AG04450 (cell line): ENCODE measurements around the gene LRP2BP. TPM values are rescaled to one million over a fixed set of nuclear protein-coding genes. Genes with fewer than 3 reads are reported as not detected.

Source experiments
- CTCF ChIA-PET: fragments of 300-600, 350-600 bp; formaldehyde crosslinking; extraction: SDS; loops from one replicate; lab custom pipeline; 2022; ENCODE audit warnings: antibody characterized with exemption, inconsistent platforms; lab: Charles Lee
- POLR2A ChIA-PET: fragments of 350-600 bp; formaldehyde crosslinking; extraction: SDS; loops from one replicate; lab custom pipeline; 2021; ENCODE audit warnings: antibody characterized with exemption, inconsistent platforms; lab: Yijun Ruan, JAX
- DNase-seq: peaks from one replicate; pipeline ENCODE4 v3.0.0-alpha.2; 2011; ENCODE audit warnings: low read depth, low spot score
- H3K27ac ChIP-seq: one replicate; pipeline ENCODE4 v1.5.1; 2012; ENCODE audit warnings: low read depth, low read length, control low read depth
- H3K27me3 ChIP-seq: one replicate; pipeline ENCODE4 v1.6.0; 2012; ENCODE audit warnings: low read length; ENCODE audit not compliant: control insufficient read depth, insufficient read depth
- H3K4me3 ChIP-seq: 2 replicates; pipeline ENCODE4 v1.5.1; 2011; ENCODE audit warnings: mild to moderate bottlenecking, low read depth, low read length, control low read depth
- H3K9me3 ChIP-seq: 2 replicates; pipeline ENCODE4 v1.5.1; 2012; ENCODE audit warnings: low read length; ENCODE audit not compliant: control insufficient read depth, insufficient read depth
- polyA plus RNA-seq: library from polyadenylated mRNA; depleted of rRNA; stranded (reverse); fragments of >200 nt; gene quantifications from 2 replicates; pipeline ENCODE4 v1.2.3, GENCODE V29; 2011
- TF ChIP-seq, protein P1 (sequence below): IDR thresholded peaks from 2 replicates; pipeline ENCODE4 v1.5.1; 2011; ENCODE audit warnings: low read depth, low read length, control low read depth, inconsistent platforms

LRP2BP gene
- polyA plus RNA-seq, 1 experiment = 0.05 TPM

DNA sequence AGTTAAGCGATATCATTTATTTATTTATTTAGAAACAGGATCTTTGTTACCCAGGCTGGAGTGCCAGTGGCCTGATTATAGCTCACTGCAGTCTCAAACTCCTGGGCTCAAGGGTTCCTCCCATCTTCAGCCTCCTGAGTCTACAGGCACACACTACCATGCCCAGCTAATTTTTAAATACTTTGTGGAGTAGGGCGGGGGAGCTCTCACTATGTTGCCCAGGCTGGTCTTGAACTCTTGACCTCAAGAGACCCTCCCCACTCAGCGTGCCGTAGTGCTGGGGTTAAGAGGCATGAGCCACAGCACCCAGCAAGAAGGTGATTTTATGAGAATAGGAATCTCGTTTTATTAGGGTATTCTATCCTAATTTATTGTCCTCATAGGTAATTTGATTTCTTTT, 33.9 kb upstream of the LRP2BP start:
- DNase-seq = no peak
- Histone ChIP-seq H3K9me3 (no peaks in the 10 kb centered on the region; the same call in 1 of the 2 replicates), H3K4me3 (no peak overlapping the region), H3K27ac (no peak overlapping the region), H3K27me3 (no peaks in the 10 kb centered on the region)
- ChIA-PET POLR2A (no interaction called here), CTCF (interaction anchor here (1.8 kb wide), 1 partner anchor 168 kb away, joined by 7 read pairs; no protein-coding TSS in a partner anchor)
- TF ChIP-seq, protein P1, sequence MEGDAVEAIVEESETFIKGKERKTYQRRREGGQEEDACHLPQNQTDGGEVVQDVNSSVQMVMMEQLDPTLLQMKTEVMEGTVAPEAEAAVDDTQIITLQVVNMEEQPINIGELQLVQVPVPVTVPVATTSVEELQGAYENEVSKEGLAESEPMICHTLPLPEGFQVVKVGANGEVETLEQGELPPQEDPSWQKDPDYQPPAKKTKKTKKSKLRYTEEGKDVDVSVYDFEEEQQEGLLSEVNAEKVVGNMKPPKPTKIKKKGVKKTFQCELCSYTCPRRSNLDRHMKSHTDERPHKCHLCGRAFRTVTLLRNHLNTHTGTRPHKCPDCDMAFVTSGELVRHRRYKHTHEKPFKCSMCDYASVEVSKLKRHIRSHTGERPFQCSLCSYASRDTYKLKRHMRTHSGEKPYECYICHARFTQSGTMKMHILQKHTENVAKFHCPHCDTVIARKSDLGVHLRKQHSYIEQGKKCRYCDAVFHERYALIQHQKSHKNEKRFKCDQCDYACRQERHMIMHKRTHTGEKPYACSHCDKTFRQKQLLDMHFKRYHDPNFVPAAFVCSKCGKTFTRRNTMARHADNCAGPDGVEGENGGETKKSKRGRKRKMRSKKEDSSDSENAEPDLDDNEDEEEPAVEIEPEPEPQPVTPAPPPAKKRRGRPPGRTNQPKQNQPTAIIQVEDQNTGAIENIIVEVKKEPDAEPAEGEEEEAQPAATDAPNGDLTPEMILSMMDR = no peak

DNA sequence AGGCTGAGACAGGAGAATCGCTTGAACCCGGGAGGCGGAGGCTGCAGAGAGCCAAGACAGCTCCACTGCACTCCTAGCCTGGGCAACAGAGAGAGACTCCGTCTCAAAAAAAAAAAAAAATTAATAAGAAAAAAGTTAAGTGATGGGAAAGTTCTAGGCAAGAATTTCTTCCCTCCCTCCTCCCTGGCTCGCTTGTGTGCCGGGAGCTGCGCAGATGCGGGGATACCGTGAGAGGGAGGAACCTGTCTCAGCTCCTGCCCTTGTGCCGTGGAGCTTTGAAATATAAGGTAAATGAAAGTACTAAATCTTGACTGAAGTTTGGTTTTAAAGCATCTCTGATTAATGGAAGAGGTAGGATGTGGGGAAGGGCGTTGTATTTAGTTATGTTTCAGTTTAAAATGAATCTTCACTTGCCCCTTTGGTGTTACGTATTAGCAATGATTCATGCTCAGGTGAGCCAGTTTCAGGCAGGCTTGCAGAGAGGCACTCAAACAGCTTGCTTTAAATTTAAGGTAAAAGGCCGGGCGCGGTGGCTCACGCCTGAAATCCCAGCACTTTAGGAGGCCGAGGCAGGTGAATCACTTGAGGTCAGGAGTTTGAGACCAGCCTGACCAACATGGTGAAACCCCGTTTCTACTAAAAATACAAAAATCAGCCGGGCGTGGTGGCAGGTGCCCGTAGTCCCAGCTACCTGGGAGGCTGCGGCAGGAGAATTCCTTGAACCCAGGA, 31.4 kb upstream of the LRP2BP start:
- H3K27ac ChIP-seq = no peak overlapping the region
- no peaks in the 10 kb centered on the region; the same call in 1 of the 2 replicates for H3K9me3 ChIP-seq
- no peak for DNase-seq
- CTCF ChIA-PET = interaction anchor here (0.6 to 5.4 kb wide), 7 partner anchors 9 to 813 kb away, joined by 3 to 48 read pairs (median 4); no protein-coding TSS in a partner anchor
- TF ChIP-seq, protein P1 = no peak
- POLR2A ChIA-PET = no interaction called here
- no peaks in the 10 kb centered on the region for H3K27me3 ChIP-seq
- H3K4me3 ChIP-seq = no peak overlapping the region

DNA sequence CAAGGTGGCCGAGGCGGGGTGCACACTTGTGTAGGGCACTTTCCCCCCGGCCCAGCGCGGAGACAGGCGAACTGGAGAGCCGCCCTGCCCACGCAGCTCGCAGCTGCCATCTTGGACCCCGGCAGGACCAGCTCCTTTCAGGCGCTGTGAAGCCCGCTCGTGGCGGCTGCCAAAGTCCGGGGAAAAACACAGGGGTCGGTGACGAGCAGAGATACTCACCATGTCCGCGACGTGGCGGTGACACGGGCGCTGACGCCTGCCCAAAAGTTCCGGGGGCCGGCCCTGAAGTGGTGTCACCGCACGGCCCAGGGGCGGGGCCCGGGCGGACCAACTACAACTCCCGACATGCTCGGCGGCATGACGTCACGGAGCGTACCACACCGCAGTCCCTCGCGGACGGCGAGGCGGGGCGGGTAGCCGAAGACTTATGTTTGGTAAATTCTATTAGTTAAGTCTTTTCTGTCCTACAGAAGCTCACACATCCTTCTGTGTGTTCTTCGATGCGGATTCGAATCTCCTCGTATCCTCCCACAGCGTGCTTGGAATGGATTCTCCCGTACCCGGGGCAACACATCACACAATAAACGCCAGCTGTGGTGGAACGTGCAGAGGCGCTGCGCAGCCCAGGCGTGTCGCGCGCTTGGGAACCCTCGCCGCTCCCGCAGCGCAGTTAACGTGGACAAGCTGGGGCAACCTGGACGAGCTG, 30.1 kb upstream of the LRP2BP start, which contains the start of gene UFSP2:
Gene UFSP2, minus strand, starts transcription at position 318 of the 706 bp plus-strand sequence. Its CDS starts 96 bp downstream, at position 222.
- ChIA-PET CTCF (interaction anchor here (0.9 to 5.4 kb wide), 8 partner anchors 18 to 612 kb away, joined by 3 to 48 read pairs (median 4); no protein-coding TSS in a partner anchor), POLR2A (interaction anchor here (0.6 to 2.0 kb wide), 3 partner anchors 29 to 124 kb away, joined by 3 to 15 read pairs (median 5); partner anchors contain the start of genes ANKRD37 and LRP2BP)
- peak; percentile 70 for DNase-seq
- H3K27ac ChIP-seq = peak within 1 kb of the TSS; percentile 98
- H3K27me3 ChIP-seq = no peaks in the 10 kb centered on the region
- no peaks in the 10 kb centered on the region; the same call in 1 of the 2 replicates for H3K9me3 ChIP-seq
- H3K4me3 ChIP-seq = peak within 1 kb of the TSS; percentile 85
- TF ChIP-seq, protein P1 = no peak

DNA sequence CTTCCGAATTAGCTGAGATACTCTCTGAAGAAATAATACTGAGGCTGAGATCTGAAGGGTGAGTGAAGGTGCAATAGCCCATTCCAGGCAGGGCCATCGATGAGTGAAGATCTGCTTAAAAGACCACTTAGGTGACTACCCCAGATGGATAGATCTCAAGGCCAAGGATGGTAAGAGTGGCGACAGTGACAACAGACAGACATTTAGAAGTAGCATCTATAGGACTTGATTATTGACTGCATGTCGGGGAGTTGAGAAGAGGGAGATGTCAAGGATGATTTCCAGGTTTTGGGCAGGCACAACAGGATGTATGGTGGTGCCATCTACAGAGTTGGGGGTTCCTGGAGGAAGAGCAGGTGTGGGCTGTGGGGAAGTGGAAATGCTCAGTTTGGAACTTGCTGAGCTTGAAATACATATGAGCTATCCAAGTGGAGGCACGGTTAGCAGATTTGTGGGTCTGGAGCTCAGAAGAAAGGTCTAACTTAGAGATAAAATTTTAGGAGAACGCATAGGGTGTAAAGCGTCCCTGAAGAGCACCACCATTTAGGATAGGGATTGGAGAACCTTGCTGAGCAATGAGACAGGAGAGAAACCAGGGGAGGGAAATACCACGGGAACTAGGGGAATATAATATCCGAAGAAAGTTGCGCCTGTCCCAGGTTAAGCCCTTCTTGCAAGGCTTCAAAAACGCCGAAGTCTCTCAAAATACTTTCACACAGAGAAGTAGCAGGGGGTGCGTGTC, 29.4 kb upstream of the LRP2BP start:
- no peaks in the 10 kb centered on the region for H3K27me3 ChIP-seq
- ChIA-PET POLR2A (interaction anchor here (2.0 kb wide), 1 partner anchor 28 kb away, joined by 15 read pairs; the partner anchor contains the start of genes ANKRD37 and LRP2BP), CTCF (interaction anchor here (0.9 to 5.4 kb wide), 6 partner anchors 18 to 613 kb away, joined by 3 to 48 read pairs (median 4); no protein-coding TSS in a partner anchor)
- TF ChIP-seq, protein P1 = no peak
- H3K27ac ChIP-seq = peak overlapping the region; percentile 98
- no peaks in the 10 kb centered on the region; the same call in 1 of the 2 replicates for H3K9me3 ChIP-seq
- H3K4me3 ChIP-seq = peak overlapping the region; percentile 85
- no peak for DNase-seq
